ENCODE measurements around the gene ARPC2. TPM values are rescaled to one million over a fixed set of nuclear protein-coding genes. Genes with fewer than 3 reads are reported as not detected.
A peak's percentile ranks its signal among the peaks of the same experiment; 100 is the strongest.

ARPC2 gene
- total and polyA plus RNA-seq, 2 of the 13 experiments (the other 11 are each of a cell fraction or from before 2014, with no cell fraction given): 168 to 303 TPM

DNA sequence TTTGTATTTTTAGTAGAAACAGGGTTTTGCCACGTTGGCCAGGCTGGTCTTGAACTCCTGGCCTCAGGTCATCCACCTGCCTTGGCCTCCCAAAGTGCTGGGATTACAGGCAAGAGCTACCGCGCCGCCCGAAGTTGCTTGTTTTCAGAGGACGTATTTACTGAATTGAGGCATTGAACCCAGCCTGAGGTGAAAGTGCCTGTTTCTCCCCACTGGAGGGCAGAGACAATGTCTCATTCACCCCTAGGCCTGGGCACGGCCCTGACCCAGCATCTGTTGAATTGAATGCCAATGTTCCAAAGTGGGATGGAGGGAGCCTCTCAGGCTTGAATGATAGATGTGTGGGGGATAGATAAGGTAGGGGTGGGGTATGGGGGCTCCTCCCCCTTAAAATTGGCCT is 79.9 kb downstream of the ARPC2 start (continued):
- TF ChIP-seq, protein P1, sequence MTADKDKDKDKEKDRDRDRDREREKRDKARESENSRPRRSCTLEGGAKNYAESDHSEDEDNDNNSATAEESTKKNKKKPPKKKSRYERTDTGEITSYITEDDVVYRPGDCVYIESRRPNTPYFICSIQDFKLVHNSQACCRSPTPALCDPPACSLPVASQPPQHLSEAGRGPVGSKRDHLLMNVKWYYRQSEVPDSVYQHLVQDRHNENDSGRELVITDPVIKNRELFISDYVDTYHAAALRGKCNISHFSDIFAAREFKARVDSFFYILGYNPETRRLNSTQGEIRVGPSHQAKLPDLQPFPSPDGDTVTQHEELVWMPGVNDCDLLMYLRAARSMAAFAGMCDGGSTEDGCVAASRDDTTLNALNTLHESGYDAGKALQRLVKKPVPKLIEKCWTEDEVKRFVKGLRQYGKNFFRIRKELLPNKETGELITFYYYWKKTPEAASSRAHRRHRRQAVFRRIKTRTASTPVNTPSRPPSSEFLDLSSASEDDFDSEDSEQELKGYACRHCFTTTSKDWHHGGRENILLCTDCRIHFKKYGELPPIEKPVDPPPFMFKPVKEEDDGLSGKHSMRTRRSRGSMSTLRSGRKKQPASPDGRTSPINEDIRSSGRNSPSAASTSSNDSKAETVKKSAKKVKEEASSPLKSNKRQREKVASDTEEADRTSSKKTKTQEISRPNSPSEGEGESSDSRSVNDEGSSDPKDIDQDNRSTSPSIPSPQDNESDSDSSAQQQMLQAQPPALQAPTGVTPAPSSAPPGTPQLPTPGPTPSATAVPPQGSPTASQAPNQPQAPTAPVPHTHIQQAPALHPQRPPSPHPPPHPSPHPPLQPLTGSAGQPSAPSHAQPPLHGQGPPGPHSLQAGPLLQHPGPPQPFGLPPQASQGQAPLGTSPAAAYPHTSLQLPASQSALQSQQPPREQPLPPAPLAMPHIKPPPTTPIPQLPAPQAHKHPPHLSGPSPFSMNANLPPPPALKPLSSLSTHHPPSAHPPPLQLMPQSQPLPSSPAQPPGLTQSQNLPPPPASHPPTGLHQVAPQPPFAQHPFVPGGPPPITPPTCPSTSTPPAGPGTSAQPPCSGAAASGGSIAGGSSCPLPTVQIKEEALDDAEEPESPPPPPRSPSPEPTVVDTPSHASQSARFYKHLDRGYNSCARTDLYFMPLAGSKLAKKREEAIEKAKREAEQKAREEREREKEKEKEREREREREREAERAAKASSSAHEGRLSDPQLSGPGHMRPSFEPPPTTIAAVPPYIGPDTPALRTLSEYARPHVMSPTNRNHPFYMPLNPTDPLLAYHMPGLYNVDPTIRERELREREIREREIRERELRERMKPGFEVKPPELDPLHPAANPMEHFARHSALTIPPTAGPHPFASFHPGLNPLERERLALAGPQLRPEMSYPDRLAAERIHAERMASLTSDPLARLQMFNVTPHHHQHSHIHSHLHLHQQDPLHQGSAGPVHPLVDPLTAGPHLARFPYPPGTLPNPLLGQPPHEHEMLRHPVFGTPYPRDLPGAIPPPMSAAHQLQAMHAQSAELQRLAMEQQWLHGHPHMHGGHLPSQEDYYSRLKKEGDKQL (CRISPR knock-in tag; IDR thresholded peaks at IDR 0.05; ENCODE audit: low read depth): no peak
- TF ChIP-seq HHEX (CRISPR knock-in tag; IDR thresholded peaks at IDR 0.05): no peak; the same call in 1 of the 2 replicates
- TF ChIP-seq HNRNPL (IDR thresholded peaks at IDR 0.05; ENCODE audit: low read depth, low read length): peak; percentile 85
- TF ChIP-seq FOXM1 (CRISPR knock-in tag; IDR thresholded peaks at IDR 0.05): no peak
- TF ChIP-seq ZFP62 (CRISPR knock-in tag; IDR thresholded peaks at IDR 0.05): no peak
- TF ChIP-seq SNRNP70 (IDR thresholded peaks at IDR 0.05; ENCODE audit: low read depth, low read length): no peak
- no peak for TF ChIP-seq NFRKB (IDR thresholded peaks at IDR 0.05)
- TF ChIP-seq RBM39 (IDR thresholded peaks at IDR 0.05; ENCODE audit: low read depth, low read length, poor library complexity, severe bottlenecking): no peak
- TF ChIP-seq, protein P2, sequence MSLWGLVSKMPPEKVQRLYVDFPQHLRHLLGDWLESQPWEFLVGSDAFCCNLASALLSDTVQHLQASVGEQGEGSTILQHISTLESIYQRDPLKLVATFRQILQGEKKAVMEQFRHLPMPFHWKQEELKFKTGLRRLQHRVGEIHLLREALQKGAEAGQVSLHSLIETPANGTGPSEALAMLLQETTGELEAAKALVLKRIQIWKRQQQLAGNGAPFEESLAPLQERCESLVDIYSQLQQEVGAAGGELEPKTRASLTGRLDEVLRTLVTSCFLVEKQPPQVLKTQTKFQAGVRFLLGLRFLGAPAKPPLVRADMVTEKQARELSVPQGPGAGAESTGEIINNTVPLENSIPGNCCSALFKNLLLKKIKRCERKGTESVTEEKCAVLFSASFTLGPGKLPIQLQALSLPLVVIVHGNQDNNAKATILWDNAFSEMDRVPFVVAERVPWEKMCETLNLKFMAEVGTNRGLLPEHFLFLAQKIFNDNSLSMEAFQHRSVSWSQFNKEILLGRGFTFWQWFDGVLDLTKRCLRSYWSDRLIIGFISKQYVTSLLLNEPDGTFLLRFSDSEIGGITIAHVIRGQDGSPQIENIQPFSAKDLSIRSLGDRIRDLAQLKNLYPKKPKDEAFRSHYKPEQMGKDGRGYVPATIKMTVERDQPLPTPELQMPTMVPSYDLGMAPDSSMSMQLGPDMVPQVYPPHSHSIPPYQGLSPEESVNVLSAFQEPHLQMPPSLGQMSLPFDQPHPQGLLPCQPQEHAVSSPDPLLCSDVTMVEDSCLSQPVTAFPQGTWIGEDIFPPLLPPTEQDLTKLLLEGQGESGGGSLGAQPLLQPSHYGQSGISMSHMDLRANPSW (CRISPR knock-in tag; IDR thresholded peaks at IDR 0.05; ENCODE audit: borderline replicate concordance): no peak
- no peak for TF ChIP-seq ZSCAN12 (CRISPR knock-in tag; IDR thresholded peaks at IDR 0.05)
- TF ChIP-seq, protein P3, sequence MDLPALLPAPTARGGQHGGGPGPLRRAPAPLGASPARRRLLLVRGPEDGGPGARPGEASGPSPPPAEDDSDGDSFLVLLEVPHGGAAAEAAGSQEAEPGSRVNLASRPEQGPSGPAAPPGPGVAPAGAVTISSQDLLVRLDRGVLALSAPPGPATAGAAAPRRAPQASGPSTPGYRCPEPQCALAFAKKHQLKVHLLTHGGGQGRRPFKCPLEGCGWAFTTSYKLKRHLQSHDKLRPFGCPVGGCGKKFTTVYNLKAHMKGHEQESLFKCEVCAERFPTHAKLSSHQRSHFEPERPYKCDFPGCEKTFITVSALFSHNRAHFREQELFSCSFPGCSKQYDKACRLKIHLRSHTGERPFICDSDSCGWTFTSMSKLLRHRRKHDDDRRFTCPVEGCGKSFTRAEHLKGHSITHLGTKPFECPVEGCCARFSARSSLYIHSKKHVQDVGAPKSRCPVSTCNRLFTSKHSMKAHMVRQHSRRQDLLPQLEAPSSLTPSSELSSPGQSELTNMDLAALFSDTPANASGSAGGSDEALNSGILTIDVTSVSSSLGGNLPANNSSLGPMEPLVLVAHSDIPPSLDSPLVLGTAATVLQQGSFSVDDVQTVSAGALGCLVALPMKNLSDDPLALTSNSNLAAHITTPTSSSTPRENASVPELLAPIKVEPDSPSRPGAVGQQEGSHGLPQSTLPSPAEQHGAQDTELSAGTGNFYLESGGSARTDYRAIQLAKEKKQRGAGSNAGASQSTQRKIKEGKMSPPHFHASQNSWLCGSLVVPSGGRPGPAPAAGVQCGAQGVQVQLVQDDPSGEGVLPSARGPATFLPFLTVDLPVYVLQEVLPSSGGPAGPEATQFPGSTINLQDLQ (CRISPR knock-in tag; IDR thresholded peaks at IDR 0.05): no peak
- no peak for TF ChIP-seq ZNF773 (CRISPR knock-in tag; IDR thresholded peaks at IDR 0.05; ENCODE audit: borderline replicate concordance)
- no peak for TF ChIP-seq MAF1 (CRISPR knock-in tag; IDR thresholded peaks at IDR 0.05; ENCODE audit: borderline replicate concordance)
- TF ChIP-seq ZNF3 (CRISPR knock-in tag; IDR thresholded peaks at IDR 0.05): no peak
- peak; percentile 26; the same call in 1 of the 2 replicates for TF ChIP-seq HNF4A (CRISPR knock-in tag; IDR thresholded peaks at IDR 0.05)
- TF ChIP-seq ZNF766 (CRISPR knock-in tag; IDR thresholded peaks at IDR 0.05; ENCODE audit: borderline replicate concordance): 0 out of 2 replicates have a peak, but pooled peaks have one; percentile 41
- no peak for TF ChIP-seq CEBPB (IDR thresholded peaks at IDR 0.05; ENCODE audit: borderline replicate concordance, low read depth, low read length)
- no peak for TF ChIP-seq ZNF563 (CRISPR knock-in tag; IDR thresholded peaks at IDR 0.05)
- peak; percentile 90; the same call in 1 of the 2 replicates for TF ChIP-seq ADNP (CRISPR knock-in tag; IDR thresholded peaks at IDR 0.05)
